HuH-7 (cell line): Measurements from ENCODE around the gene LTO1.
A peak's percentile ranks its signal among the peaks of the same experiment; 100 is the strongest.

Experiments used
- DNase-seq: peaks from one replicate; pipeline ENCODE4 v3.0.0; 2011; ENCODE audit warnings: low spot score

Gene LTO1

GRCh38 chr11:69645801-69646492 lies 29.2 kb downstream of the LTO1 start:
- no peak for DNase-seq

GRCh38 chr11:69644962-69645675 lies 30.0 kb downstream of the LTO1 start:
- DNase-seq: no peak

- no peak for DNase-seq
Observed at GRCh38 chr11:69644071-69644961, 30.8 kb downstream of the LTO1 start.

- no peak for DNase-seq
Observed at GRCh38 chr11:69643646-69644045, 31.5 kb downstream of the LTO1 start.

- DNase-seq: peak; percentile 99
Observed at GRCh38 chr11:69642913-69643632, 32.1 kb downstream of the LTO1 start.

GRCh38 chr11:69642549-69642912 lies 32.6 kb downstream of the LTO1 start:
- DNase-seq: peak; percentile 88

- no peak for DNase-seq
Observed at GRCh38 chr11:69641681-69642548, 33.2 kb downstream of the LTO1 start.

- peak; percentile 99 for DNase-seq
Observed at GRCh38 chr11:69640995-69641581, 34.1 kb downstream of the LTO1 start, which contains the start of gene CCND1. TSS of gene CCND1 (plus strand) at chr11:69641156. CDS start at chr11:69641314, 158 bp downstream.

- no peak for DNase-seq
Observed at GRCh38 chr11:69640260-69640994, 34.7 kb downstream of the LTO1 start.

- no peak for DNase-seq
Observed at GRCh38 chr11:69639831-69640230, 35.3 kb downstream of the LTO1 start.

- DNase-seq: peak; percentile 100
Observed at GRCh38 chr11:69638941-69639681, 36.0 kb downstream of the LTO1 start.

GRCh38 chr11:69637941-69638871 lies 36.9 kb downstream of the LTO1 start:
- DNase-seq: peak; percentile 97

- no peak for DNase-seq
Observed at GRCh38 chr11:69637198-69637940, 37.8 kb downstream of the LTO1 start.

GRCh38 chr11:69636512-69637197 lies 38.5 kb downstream of the LTO1 start:
- peak; percentile 91 for DNase-seq

GRCh38 chr11:69635804-69636511 lies 39.2 kb downstream of the LTO1 start:
- DNase-seq: no peak

- no peak for DNase-seq
Observed at GRCh38 chr11:69635195-69635594, 40.0 kb downstream of the LTO1 start.
